ENCODE data around the gene RBMS3. TPM values are rescaled to one million over a fixed set of nuclear protein-coding genes. Genes with fewer than 3 reads are reported as not detected.

Gene RBMS3
- total and polyA plus RNA-seq, 2 experiments from 2014 or later: 3.2 to 7.4 TPM

DNA sequence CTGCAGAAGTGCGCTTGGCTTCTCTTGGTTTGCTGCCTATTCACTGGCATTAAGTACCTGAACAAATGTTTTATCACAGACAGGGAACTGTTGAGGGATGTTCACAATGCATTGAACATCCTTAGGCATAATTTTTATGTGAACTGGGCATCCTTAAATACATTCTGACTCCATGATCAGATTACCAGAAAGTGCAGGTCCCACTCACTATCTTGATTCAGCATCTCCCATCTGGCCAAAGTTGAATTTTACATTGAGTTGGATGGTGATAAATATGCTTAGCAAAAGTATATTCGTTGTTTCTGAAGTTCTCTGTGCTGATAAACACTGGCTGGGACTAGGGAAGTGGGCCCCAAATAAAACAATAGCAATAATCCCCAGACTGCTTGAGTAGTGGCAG, 108.5 kb downstream of the RBMS3 start (continued):
- TF ChIP-seq, protein P1, sequence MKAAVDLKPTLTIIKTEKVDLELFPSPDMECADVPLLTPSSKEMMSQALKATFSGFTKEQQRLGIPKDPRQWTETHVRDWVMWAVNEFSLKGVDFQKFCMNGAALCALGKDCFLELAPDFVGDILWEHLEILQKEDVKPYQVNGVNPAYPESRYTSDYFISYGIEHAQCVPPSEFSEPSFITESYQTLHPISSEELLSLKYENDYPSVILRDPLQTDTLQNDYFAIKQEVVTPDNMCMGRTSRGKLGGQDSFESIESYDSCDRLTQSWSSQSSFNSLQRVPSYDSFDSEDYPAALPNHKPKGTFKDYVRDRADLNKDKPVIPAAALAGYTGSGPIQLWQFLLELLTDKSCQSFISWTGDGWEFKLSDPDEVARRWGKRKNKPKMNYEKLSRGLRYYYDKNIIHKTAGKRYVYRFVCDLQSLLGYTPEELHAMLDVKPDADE (IDR thresholded peaks at IDR 0.05): no peak
- TF ChIP-seq ZNF331 (CRISPR knock-in tag; IDR thresholded peaks at IDR 0.05; ENCODE audit: low read depth): no peak

DNA sequence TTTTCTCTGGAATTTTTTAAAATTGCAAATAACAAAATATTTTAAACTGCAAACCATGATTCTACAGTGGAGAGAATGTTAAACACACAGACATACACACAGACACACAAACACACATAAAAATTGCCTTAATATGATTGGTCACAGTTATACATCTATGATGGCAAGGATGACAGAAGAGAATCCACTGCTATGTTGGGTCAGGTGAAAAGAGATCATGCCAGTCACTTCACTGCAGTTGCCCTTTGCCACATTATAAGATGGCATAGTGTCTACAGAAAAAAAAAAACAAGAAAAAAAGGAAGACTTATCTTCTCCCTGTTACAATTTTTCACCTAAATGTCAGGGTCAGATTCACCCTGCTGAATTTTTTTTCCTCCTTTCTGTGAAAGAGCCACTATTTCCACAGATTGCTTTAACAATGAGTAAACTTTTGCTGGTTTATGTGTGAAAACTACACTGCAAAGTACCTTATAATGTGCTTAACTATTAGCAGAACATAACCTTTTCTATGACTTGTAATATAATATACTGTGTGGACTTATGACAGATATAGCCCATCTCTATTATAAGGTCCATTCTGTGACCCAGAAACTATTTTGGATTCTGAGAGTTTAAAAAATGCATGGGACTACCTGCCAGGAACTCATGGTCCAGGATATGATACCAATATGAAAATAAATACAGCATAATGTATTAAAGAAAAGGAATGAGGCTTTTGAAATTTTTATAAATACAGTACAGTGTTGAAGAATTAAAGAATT, 111.9 kb downstream of the RBMS3 start:
- no peaks in the 10 kb centered on the region for H3K36me3 ChIP-seq (ENCODE audit: insufficient read depth)
- H3F3A ChIP-seq (replicated peaks; ENCODE audit: low read depth): no peaks in the 10 kb centered on the region
- peaks cover 43% of the 10 kb centered on the region for H3K36me3 Mint-ChIP-seq (ENCODE audit: low read depth)
- no peak overlapping the region for H3K27ac Mint-ChIP-seq
- no peak for DNase-seq (ENCODE audit: low spot score)
- H3K9me3 Mint-ChIP-seq: peaks cover 36% of the 10 kb centered on the region
- H3K27ac ChIP-seq (ENCODE audit: low read depth): no peak overlapping the region
- H3K4me2 ChIP-seq: no peak overlapping the region
- no peaks in the 10 kb centered on the region for H3K27me3 ChIP-seq (ENCODE audit: insufficient read depth)
- peaks cover 7% of the 10 kb centered on the region for H3K9me2 ChIP-seq (ENCODE audit: insufficient read depth)
- H3K4me1 ChIP-seq (ENCODE audit: insufficient read depth): no peaks in the 10 kb centered on the region
- no peaks in the 10 kb centered on the region for H4K20me1 ChIP-seq (replicated peaks; ENCODE audit: insufficient read depth)
- no peak overlapping the region for H3K4me3 Mint-ChIP-seq
- TF ChIP-seq STAT1 (IDR thresholded peaks at IDR 0.05; ENCODE audit: unreplicated experiment) (no peak), JUNB (IDR thresholded peaks at IDR 0.05; ENCODE audit: unreplicated experiment) (no peak), EZH2phosphoT487 (IDR thresholded peaks at IDR 0.05; ENCODE audit: unreplicated experiment) (no peak), NANOG (IDR thresholded peaks at IDR 0.05; ENCODE audit: borderline replicate concordance) (no peak), ZNF114 (CRISPR knock-in tag; IDR thresholded peaks at IDR 0.05) (no peak), ZNF331 (CRISPR knock-in tag; IDR thresholded peaks at IDR 0.05; ENCODE audit: low read depth) (no peak), CREB1 (CRISPR knock-in tag; IDR thresholded peaks at IDR 0.05; ENCODE audit: low read depth) (no peak), POLR2AphosphoS5 (IDR thresholded peaks at IDR 0.05; ENCODE audit: low read depth) (no peak)
- TF ChIP-seq, protein P2, sequence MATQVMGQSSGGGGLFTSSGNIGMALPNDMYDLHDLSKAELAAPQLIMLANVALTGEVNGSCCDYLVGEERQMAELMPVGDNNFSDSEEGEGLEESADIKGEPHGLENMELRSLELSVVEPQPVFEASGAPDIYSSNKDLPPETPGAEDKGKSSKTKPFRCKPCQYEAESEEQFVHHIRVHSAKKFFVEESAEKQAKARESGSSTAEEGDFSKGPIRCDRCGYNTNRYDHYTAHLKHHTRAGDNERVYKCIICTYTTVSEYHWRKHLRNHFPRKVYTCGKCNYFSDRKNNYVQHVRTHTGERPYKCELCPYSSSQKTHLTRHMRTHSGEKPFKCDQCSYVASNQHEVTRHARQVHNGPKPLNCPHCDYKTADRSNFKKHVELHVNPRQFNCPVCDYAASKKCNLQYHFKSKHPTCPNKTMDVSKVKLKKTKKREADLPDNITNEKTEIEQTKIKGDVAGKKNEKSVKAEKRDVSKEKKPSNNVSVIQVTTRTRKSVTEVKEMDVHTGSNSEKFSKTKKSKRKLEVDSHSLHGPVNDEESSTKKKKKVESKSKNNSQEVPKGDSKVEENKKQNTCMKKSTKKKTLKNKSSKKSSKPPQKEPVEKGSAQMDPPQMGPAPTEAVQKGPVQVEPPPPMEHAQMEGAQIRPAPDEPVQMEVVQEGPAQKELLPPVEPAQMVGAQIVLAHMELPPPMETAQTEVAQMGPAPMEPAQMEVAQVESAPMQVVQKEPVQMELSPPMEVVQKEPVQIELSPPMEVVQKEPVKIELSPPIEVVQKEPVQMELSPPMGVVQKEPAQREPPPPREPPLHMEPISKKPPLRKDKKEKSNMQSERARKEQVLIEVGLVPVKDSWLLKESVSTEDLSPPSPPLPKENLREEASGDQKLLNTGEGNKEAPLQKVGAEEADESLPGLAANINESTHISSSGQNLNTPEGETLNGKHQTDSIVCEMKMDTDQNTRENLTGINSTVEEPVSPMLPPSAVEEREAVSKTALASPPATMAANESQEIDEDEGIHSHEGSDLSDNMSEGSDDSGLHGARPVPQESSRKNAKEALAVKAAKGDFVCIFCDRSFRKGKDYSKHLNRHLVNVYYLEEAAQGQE (IDR thresholded peaks at IDR 0.05; ENCODE audit: unreplicated experiment): no peak
- TF ChIP-seq, protein P1 (IDR thresholded peaks at IDR 0.05): no peak
- TF ChIP-seq, protein P3, sequence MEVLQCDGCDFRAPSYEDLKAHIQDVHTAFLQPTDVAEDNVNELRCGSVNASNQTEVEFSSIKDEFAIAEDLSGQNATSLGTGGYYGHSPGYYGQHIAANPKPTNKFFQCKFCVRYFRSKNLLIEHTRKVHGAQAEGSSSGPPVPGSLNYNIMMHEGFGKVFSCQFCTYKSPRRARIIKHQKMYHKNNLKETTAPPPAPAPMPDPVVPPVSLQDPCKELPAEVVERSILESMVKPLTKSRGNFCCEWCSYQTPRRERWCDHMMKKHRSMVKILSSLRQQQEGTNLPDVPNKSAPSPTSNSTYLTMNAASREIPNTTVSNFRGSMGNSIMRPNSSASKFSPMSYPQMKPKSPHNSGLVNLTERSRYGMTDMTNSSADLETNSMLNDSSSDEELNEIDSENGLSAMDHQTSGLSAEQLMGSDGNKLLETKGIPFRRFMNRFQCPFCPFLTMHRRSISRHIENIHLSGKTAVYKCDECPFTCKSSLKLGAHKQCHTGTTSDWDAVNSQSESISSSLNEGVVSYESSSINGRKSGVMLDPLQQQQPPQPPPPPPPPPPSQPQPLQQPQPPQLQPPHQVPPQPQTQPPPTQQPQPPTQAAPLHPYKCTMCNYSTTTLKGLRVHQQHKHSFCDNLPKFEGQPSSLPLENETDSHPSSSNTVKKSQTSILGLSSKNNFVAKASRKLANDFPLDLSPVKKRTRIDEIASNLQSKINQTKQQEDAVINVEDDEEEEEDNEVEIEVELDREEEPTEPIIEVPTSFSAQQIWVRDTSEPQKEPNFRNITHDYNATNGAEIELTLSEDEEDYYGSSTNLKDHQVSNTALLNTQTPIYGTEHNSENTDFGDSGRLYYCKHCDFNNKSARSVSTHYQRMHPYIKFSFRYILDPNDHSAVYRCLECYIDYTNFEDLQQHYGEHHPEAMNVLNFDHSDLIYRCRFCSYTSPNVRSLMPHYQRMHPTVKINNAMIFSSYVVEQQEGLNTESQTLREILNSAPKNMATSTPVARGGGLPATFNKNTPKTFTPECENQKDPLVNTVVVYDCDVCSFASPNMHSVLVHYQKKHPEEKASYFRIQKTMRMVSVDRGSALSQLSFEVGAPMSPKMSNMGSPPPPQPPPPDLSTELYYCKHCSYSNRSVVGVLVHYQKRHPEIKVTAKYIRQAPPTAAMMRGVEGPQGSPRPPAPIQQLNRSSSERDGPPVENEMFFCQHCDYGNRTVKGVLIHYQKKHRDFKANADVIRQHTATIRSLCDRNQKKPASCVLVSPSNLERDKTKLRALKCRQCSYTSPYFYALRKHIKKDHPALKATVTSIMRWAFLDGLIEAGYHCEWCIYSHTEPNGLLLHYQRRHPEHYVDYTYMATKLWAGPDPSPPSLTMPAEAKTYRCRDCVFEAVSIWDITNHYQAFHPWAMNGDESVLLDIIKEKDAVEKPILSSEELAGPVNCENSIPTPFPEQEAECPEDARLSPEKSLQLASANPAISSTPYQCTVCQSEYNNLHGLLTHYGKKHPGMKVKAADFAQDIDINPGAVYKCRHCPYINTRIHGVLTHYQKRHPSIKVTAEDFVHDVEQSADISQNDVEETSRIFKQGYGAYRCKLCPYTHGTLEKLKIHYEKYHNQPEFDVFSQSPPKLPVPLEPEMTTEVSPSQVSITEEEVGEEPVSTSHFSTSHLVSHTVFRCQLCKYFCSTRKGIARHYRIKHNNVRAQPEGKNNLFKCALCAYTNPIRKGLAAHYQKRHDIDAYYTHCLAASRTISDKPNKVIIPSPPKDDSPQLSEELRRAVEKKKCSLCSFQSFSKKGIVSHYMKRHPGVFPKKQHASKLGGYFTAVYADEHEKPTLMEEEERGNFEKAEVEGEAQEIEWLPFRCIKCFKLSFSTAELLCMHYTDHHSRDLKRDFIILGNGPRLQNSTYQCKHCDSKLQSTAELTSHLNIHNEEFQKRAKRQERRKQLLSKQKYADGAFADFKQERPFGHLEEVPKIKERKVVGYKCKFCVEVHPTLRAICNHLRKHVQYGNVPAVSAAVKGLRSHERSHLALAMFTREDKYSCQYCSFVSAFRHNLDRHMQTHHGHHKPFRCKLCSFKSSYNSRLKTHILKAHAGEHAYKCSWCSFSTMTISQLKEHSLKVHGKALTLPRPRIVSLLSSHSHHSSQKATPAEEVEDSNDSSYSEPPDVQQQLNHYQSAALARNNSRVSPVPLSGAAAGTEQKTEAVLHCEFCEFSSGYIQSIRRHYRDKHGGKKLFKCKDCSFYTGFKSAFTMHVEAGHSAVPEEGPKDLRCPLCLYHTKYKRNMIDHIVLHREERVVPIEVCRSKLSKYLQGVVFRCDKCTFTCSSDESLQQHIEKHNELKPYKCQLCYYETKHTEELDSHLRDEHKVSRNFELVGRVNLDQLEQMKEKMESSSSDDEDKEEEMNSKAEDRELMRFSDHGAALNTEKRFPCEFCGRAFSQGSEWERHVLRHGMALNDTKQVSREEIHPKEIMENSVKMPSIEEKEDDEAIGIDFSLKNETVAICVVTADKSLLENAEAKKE (CRISPR knock-in tag; IDR thresholded peaks at IDR 0.05): no peak
- peaks cover 3% of the 10 kb centered on the region; the same call in 1 of the 3 replicates for H3K4me1 Mint-ChIP-seq
- H2AFZ ChIP-seq: no peak overlapping the region
- H3K27me3 Mint-ChIP-seq (ENCODE audit: insufficient read depth, low read depth, poor library complexity): peaks cover 3% of the 10 kb centered on the region
- ATAC-seq: no peak
- H3K79me2 ChIP-seq (replicated peaks; ENCODE audit: insufficient read depth): no peaks in the 10 kb centered on the region
- no peak overlapping the region for H3K4me3 ChIP-seq
